Aorta (tissue), 5 donors: ENCODE results near the gene SERBP1. TPM values are rescaled to one million over a fixed set of nuclear protein-coding genes. Genes with fewer than 3 reads are reported as not detected.
A peak's percentile ranks its signal among the peaks of the same experiment; 100 is the strongest.
"Not testable (repeated sequence)": the region's sequence is repeated elsewhere in the genome, so short reads cannot be mapped to it uniquely, and the experiment has no call there.

Source experiments
- ATAC-seq: fragments of 200-7000 bp; cut with Tn5 transposase; one replicate; pipeline ENCODE4 v1.9.1; 2022; ENCODE audit warnings: moderate library complexity; ENCODE audit not compliant: low FRiP score
- DNase-seq, 2 donors: peaks; one replicate each; pipeline ENCODE4 v3.0.0-alpha.2; 2020
- H3K27ac ChIP-seq, 2 donors: one replicate each; pipeline ENCODE4 v1.5.1; 2013; ENCODE audit warnings: low read length in 2 of 2, mild to moderate bottlenecking in 2 of 2, moderate library complexity in 2 of 2, control low read depth in 1 of 2, inconsistent platforms in 1 of 2, low read depth in 1 of 2
- H3K27me3 ChIP-seq, 2 donors: one replicate each; pipeline ENCODE4 v1.6.1; 2013; ENCODE audit warnings: control low read depth in 1 of 2, low read length in 1 of 2, mild to moderate bottlenecking in 1 of 2, moderate library complexity in 1 of 2; ENCODE audit not compliant: insufficient read depth in 2 of 2, control insufficient read depth in 1 of 2
- H3K36me3 ChIP-seq, 2 donors: one replicate each; pipeline ENCODE4 v1.6.1; 2013; ENCODE audit warnings: control low read depth in 1 of 2, low read length in 1 of 2, mild to moderate bottlenecking in 1 of 2; ENCODE audit not compliant: insufficient read depth in 2 of 2, control insufficient read depth in 1 of 2
- H3K4me1 ChIP-seq, 2 donors: one replicate each; pipeline ENCODE4 v1.6.1; 2013; ENCODE audit warnings: low read length in 2 of 2, control low read depth in 1 of 2, mild to moderate bottlenecking in 1 of 2, moderate library complexity in 1 of 2; ENCODE audit not compliant: insufficient read depth in 2 of 2, control insufficient read depth in 1 of 2
- H3K4me3 ChIP-seq, 2 donors: one replicate each; pipeline ENCODE4 v1.5.1; 2013; ENCODE audit warnings: low read length in 2 of 2, control low read depth in 1 of 2, mild to moderate bottlenecking in 1 of 2
- H3K9me3 ChIP-seq: one replicate; pipeline ENCODE4 v1.6.1; 2013; ENCODE audit warnings: mild to moderate bottlenecking, low read length; ENCODE audit not compliant: control insufficient read depth
- WGBS, 2 donors: extraction: QIAGEN DNeasy Blood & Tissue Kit; methylation state at CpG; one replicate each; pipeline ENCODE4 v1.1.7; 2013; 5-methylcytosine and 5-hydroxymethylcytosine counted together
- intact Hi-C, 2 donors: fragments of 100-400 bp; cut with DNase I; formaldehyde crosslinking; loops; one replicate each; pipeline versions ENCODE4 v1.14.2 to v1.15.0; 2022
- polyA plus RNA-seq, 2 donors: library from polyadenylated mRNA; stranded (reverse); fragments of 200-250 nt; gene quantifications; one replicate each; pipeline ENCODE4 v1.2.3, GENCODE V29; 2013
- total RNA-seq, 2 donors: library from RNA; stranded (reverse); fragmentation: NEBNext Ultra II Directional; extraction: Animal tissue kit (Norgen Biotek cat#: 25700); gene quantifications; one replicate each; pipeline ENCODE4 v1.2.1, GENCODE V29; 2021
- donor health status: healthy with polysubstance abuse.
- donor health status: Bipolar disorder and iron deficiency.
- donor health status: DM: no; HTN: no; CAD: no.
- donor health status: DM: no; HTN: no; CAD: no.
- donor health status: DM: yes; HTN: yes; CAD: no.

SERBP1 gene
- total and polyA plus RNA-seq, 4 donors = 104 to 157 (median 148) TPM

GRCh38 chr1:67405473-67406245 is 24.5 kb downstream of the SERBP1 start:
- Histone ChIP-seq H3K36me3 (no peaks in the 10 kb centered on the region), H3K9me3 (no peaks in the 10 kb centered on the region), H3K4me3 (no peak overlapping the region), H3K27ac (no peak overlapping the region), H3K4me1 (no peaks in the 10 kb centered on the region), H3K27me3 (no peaks in the 10 kb centered on the region)
- no peak for ATAC-seq
- no peak for DNase-seq
- WGBS, 2 donors = 46 to 51% methylated on average over 3 of the region's 3 CpGs
- intact Hi-C loops = no loop called here

- 79 to 84% methylated on average over 5 of the region's 5 CpGs for WGBS, 2 donors
Measured at GRCh38 chr1:67404212-67404620, 26.0 kb downstream of the SERBP1 start.

DNA sequence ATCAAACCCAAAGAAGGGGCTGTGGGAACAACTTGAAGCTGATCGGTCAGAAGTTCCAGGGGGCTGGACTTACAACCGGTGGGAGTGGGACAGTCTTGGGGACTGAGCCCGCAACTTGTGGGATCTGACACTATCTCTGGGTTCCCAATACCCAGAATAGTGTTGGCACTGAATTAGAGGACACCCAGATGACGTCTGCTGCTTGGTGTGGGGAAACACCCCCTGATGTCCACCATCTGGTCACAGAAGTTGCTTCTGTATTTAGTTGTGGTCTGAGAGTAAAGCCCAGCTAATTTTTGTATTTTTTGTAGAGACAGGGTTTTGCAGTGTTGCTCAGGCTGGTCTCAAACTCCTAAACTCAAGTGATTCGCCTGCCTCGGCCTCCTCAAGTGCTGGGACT is 28.8 kb downstream of the SERBP1 start:
- H3K27ac ChIP-seq = no peak overlapping the region
- no peaks in the 10 kb centered on the region for H3K36me3 ChIP-seq
- 83 to 84% methylated on average over 6 of the region's 6 CpGs for WGBS, 2 donors
- no peak for ATAC-seq
- H3K4me3 ChIP-seq = no peak overlapping the region
- no peak for DNase-seq
- no peaks in the 10 kb centered on the region for H3K9me3 ChIP-seq
- H3K27me3 ChIP-seq = no peaks in the 10 kb centered on the region
- H3K4me1 ChIP-seq = no peaks in the 10 kb centered on the region
- intact Hi-C loops = no loop called here

More at GRCh38 chr1:67404212-67404620, 26.0 kb downstream of the SERBP1 start:
- Histone ChIP-seq H3K27me3 (no peaks in the 10 kb centered on the region), H3K9me3 (no peaks in the 10 kb centered on the region), H3K27ac (no peak overlapping the region), H3K4me1 (no peaks in the 10 kb centered on the region), H3K4me3 (no peak overlapping the region), H3K36me3 (no peaks in the 10 kb centered on the region)
- intact Hi-C loops = no loop called here
- ATAC-seq (no peak), DNase-seq (no peak)

- intact Hi-C loops, H3K4me3 ChIP-seq, DNase-seq, ATAC-seq, H3K4me1 ChIP-seq, H3K36me3 ChIP-seq, H3K27me3 ChIP-seq, H3K9me3 ChIP-seq, H3K27ac ChIP-seq: not testable (repeated sequence)
- WGBS, 2 donors = 88 to 89% methylated on average over 12 of the region's 12 CpGs
Measured at GRCh38 chr1:67400029-67400786, 30.0 kb downstream of the SERBP1 start.

GRCh38 chr1:67399199-67399993 is 30.8 kb downstream of the SERBP1 start:
- H3K4me3 ChIP-seq = no peak overlapping the region
- ATAC-seq (no peak), DNase-seq (no peak)
- intact Hi-C loops = no loop called here
- no peaks in the 10 kb centered on the region for H3K27me3 ChIP-seq
- no peaks in the 10 kb centered on the region for H3K9me3 ChIP-seq
- no peak overlapping the region for H3K27ac ChIP-seq
- 85% methylated on average over 7 of the region's 7 CpGs for WGBS, 2 donors
- H3K4me1 ChIP-seq = no peaks in the 10 kb centered on the region
- no peaks in the 10 kb centered on the region for H3K36me3 ChIP-seq

- Histone ChIP-seq H3K4me3 (no peak overlapping the region), H3K9me3 (no peaks in the 10 kb centered on the region), H3K27me3 (no peaks in the 10 kb centered on the region), H3K27ac (no peak overlapping the region), H3K36me3 (no peaks in the 10 kb centered on the region), H3K4me1 (no peaks in the 10 kb centered on the region)
- intact Hi-C loops = no loop called here
- WGBS, 2 donors = 92 to 94% methylated on average over 4 of the region's 4 CpGs
- no peak for ATAC-seq
- no peak for DNase-seq
Measured at GRCh38 chr1:67394548-67394947, 35.7 kb downstream of the SERBP1 start.

DNA sequence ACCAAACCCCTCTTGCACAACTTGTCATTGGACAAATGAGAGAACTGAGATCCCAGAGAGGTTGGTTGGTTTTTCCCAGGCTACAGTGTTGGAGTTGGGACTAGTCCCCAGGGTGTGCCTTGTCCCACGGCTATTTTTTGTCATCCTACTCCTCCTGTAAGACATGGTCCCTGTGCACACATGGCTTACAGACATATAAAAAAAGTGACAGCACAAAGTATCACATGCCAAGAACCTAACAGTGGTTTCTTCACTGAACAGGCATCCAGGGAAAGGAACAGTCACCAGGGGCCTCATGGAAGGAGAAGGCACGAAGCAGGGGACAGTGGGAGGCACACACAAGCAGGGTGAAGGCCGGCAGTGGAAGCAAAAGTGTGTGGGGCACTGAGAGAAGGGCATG is 36.5 kb downstream of the SERBP1 start:
- Histone ChIP-seq H3K9me3 (no peaks in the 10 kb centered on the region), H3K27ac (no peak overlapping the region), H3K27me3 (no peaks in the 10 kb centered on the region), H3K36me3 (no peaks in the 10 kb centered on the region), H3K4me3 (no peak overlapping the region), H3K4me1 (no peaks in the 10 kb centered on the region)
- 33 to 36% methylated on average over 3 of the region's 3 CpGs for WGBS, 2 donors
- DNase-seq = no peak
- ATAC-seq = peak; percentile 41
- intact Hi-C loops = no loop called here

GRCh38 chr1:67393240-67393639 is 37.0 kb downstream of the SERBP1 start:
- Histone ChIP-seq H3K9me3 (no peaks in the 10 kb centered on the region), H3K27ac (no peak overlapping the region), H3K4me3 (no peak overlapping the region), H3K27me3 (no peaks in the 10 kb centered on the region), H3K36me3 (no peaks in the 10 kb centered on the region), H3K4me1 (no peaks in the 10 kb centered on the region)
- ATAC-seq (peak; percentile 46), DNase-seq (peak in 1 of 2 donors; percentile 78)
- WGBS, 2 donors = 2 to 11% methylated on average over 12 of the region's 12 CpGs
- intact Hi-C loops = no loop called here
